SH-SY5Y (cell line): ENCODE measurements around the gene SERPINB6.

Experiments
- GATA2 ChIP-seq: IDR thresholded peaks from 2 replicates; pipeline ENCODE4 v1.6.1; 2011; ENCODE audit warnings: mild to moderate bottlenecking, low read depth, low read length
- GATA3 ChIP-seq: IDR thresholded peaks from 2 replicates; pipeline ENCODE4 v1.6.1; 2011; ENCODE audit warnings: low read depth, mild to moderate bottlenecking, low read length, moderate library complexity

GRCh38 chr6:3005874-3006273 is 34.5 kb upstream of the SERPINB6 start:
- TF ChIP-seq GATA3 (no peak), GATA2 (no peak)
